Measurements from ENCODE around the gene ATF7. TPM values are rescaled to one million over a fixed set of nuclear protein-coding genes. Genes with fewer than 3 reads are reported as not detected.

ATF7 gene
- total RNA-seq, 1 donor from 2014 or later: 12.7 TPM

GRCh38 chr12:53536962-53537361 is 89.2 kb downstream of the ATF7 start:
- DNase-seq (ENCODE audit: low spot score): no peak
- Mint-ChIP-seq H3K4me1 (no peaks in the 10 kb centered on the region), H3K27ac (no peak overlapping the region), H3K9me3 (no peaks in the 10 kb centered on the region), H3K27me3 (ENCODE audit: insufficient read depth, low read depth) (no peaks in the 10 kb centered on the region), H3K36me3 (peaks cover 30% of the 10 kb centered on the region), H3K4me3 (no peak overlapping the region)
- Histone ChIP-seq H3F3A (ENCODE audit: low read depth) (no peaks in the 10 kb centered on the region), H3K79me2 (ENCODE audit: low read depth) (no peaks in the 10 kb centered on the region), H3K27me3 (no peaks in the 10 kb centered on the region), H2AFZ (replicated peaks) (no peak overlapping the region), H3K9ac (no peak overlapping the region), H3K36me3 (peaks cover 7% of the 10 kb centered on the region), H3K4me2 (no peak overlapping the region), H3K9me3 (ENCODE audit: low read depth) (no peaks in the 10 kb centered on the region), H3K4me3 (no peak overlapping the region), H3K27ac (no peak overlapping the region), H3K4me1 (no peaks in the 10 kb centered on the region), H4K20me1 (ENCODE audit: low read depth) (no peaks in the 10 kb centered on the region)
- TF ChIP-seq CTCF (IDR thresholded peaks at IDR 0.05) (no peak), EZH2 (IDR thresholded peaks at IDR 0.05) (no peak)

GRCh38 chr12:53533471-53533870 is 92.7 kb downstream of the ATF7 start:
- Histone ChIP-seq H3F3A (ENCODE audit: low read depth) (no peaks in the 10 kb centered on the region), H2AFZ (replicated peaks) (no peak overlapping the region), H3K27ac (no peak overlapping the region), H3K4me3 (no peak overlapping the region), H3K36me3 (peaks cover 11% of the 10 kb centered on the region), H3K27me3 (no peaks in the 10 kb centered on the region), H3K4me2 (no peak overlapping the region), H3K79me2 (ENCODE audit: low read depth) (no peaks in the 10 kb centered on the region), H3K4me1 (no peaks in the 10 kb centered on the region), H3K9me3 (ENCODE audit: low read depth) (no peaks in the 10 kb centered on the region), H3K9ac (no peak overlapping the region), H4K20me1 (ENCODE audit: low read depth) (no peaks in the 10 kb centered on the region)
- no peak for DNase-seq (ENCODE audit: low spot score)
- no peak for TF ChIP-seq CTCF (IDR thresholded peaks at IDR 0.05)
- TF ChIP-seq EZH2phosphoT487 (IDR thresholded peaks at IDR 0.05): no peak
- no peak for TF ChIP-seq EZH2 (IDR thresholded peaks at IDR 0.05)
- Mint-ChIP-seq H3K4me3 (no peak overlapping the region), H3K9me3 (no peaks in the 10 kb centered on the region), H3K36me3 (peaks cover 37% of the 10 kb centered on the region), H3K4me1 (no peaks in the 10 kb centered on the region), H3K27me3 (ENCODE audit: insufficient read depth, low read depth) (no peaks in the 10 kb centered on the region), H3K27ac (no peak overlapping the region)

GRCh38 chr12:53532524-53533445 is 93.4 kb downstream of the ATF7 start:
- H3K9me3 Mint-ChIP-seq: no peaks in the 10 kb centered on the region
- H3K27me3 ChIP-seq: no peaks in the 10 kb centered on the region
- no peak overlapping the region for H2AFZ ChIP-seq (replicated peaks)
- no peak for TF ChIP-seq EZH2 (IDR thresholded peaks at IDR 0.05)
- TF ChIP-seq CTCF (IDR thresholded peaks at IDR 0.05): no peak
- no peak for TF ChIP-seq EZH2phosphoT487 (IDR thresholded peaks at IDR 0.05)
- H3K4me2 ChIP-seq: no peak overlapping the region
- no peak overlapping the region for H3K9ac ChIP-seq
- H3K4me1 ChIP-seq: no peaks in the 10 kb centered on the region
- H3K27ac ChIP-seq: no peak overlapping the region
- no peak overlapping the region for H3K4me3 Mint-ChIP-seq
- H3K79me2 ChIP-seq (ENCODE audit: low read depth): no peaks in the 10 kb centered on the region
- no peaks in the 10 kb centered on the region for H3K27me3 Mint-ChIP-seq (ENCODE audit: insufficient read depth, low read depth)
- H3K9me3 ChIP-seq (ENCODE audit: low read depth): no peaks in the 10 kb centered on the region
- no peaks in the 10 kb centered on the region for H3K4me1 Mint-ChIP-seq
- peaks cover 37% of the 10 kb centered on the region for H3K36me3 Mint-ChIP-seq
- DNase-seq (ENCODE audit: low spot score): no peak
- H4K20me1 ChIP-seq (ENCODE audit: low read depth): no peaks in the 10 kb centered on the region
- no peaks in the 10 kb centered on the region for H3F3A ChIP-seq (ENCODE audit: low read depth)
- H3K36me3 ChIP-seq: peaks cover 11% of the 10 kb centered on the region
- H3K4me3 ChIP-seq: no peak overlapping the region
- no peak overlapping the region for H3K27ac Mint-ChIP-seq

Measured in neural progenitor cell (in vitro differentiated cells).